HG02610 (cell line): ENCODE results near the gene RLN1.
"Not testable (repeated sequence)": the region's sequence is repeated elsewhere in the genome, so short reads cannot be mapped to it uniquely, and the experiment has no call there.

ENCODE experiments used
- ATAC-seq: cut with Tn5 transposase; IDR thresholded peaks from one replicate; pipeline ENCODE4 v1.9.1; 2021; ENCODE audit warnings: mild to moderate bottlenecking, moderate library complexity; ENCODE audit not compliant: unreplicated experiment

Gene RLN1

GRCh38 chr9:5326187-5326586 lies 13.5 kb downstream of the RLN1 start:
- no peak for ATAC-seq

GRCh38 chr9:5321601-5322000 lies 18.1 kb downstream of the RLN1 start:
- ATAC-seq: not testable (repeated sequence)

DNA sequence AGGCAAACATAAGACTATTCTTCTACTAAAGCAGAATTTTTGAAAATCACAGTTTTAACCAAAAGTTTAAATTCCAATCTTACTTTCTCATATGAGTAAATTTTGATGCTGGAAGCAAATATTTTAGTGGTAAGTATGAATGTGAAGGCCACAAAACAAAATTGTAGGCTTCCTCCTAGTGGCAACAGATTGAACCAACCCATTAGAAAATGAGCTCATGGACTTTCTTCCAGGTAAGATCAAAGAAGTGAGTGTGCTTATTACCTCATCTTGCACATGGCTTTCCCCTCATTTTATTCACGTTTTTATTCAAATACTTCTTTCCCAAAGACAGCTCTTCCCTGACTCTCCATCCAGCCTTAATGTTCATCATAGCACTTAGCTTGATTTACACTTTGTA lies 18.6 kb downstream of the RLN1 start:
- no peak for ATAC-seq

GRCh38 chr9:5316406-5316805 lies 23.3 kb downstream of the RLN1 start:
- ATAC-seq: not testable (repeated sequence)

GRCh38 chr9:5315187-5315923 lies 24.3 kb downstream of the RLN1 start:
- no peak for ATAC-seq

- ATAC-seq: no peak
Observed at GRCh38 chr9:5310851-5311250, 28.8 kb downstream of the RLN1 start.

GRCh38 chr9:5305741-5306140 lies 33.9 kb downstream of the RLN1 start:
- no peak for ATAC-seq

GRCh38 chr9:5303840-5304795 lies 35.6 kb downstream of the RLN1 start, which contains the start of gene RLN2:
Gene RLN2 (minus strand): TSS chr9:5304716. CDS start chr9:5304580, 136 bp downstream.
- ATAC-seq: peak; percentile 99

DNA sequence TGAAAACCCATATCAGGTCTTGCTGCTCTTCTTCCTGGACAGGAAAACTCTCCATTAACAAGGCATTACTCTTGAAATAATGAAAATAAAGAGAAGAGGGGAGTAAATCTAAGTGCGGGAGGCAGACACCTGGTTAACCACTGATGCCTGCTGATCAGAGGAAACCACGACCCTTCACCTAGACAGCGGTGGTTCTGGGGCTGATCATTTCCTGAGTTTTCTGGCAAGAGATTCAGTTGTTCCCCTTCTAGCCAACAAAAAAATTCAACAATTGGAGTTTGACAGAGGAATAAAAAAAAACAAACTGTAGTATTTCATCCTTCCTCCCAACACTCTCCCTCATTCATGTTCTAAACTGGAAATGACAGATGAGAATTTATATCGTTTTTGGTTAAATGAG lies 38.1 kb downstream of the RLN1 start:
- ATAC-seq: no peak

GRCh38 chr9:5292141-5292540 lies 47.5 kb downstream of the RLN1 start:
- no peak for ATAC-seq

- no peak for ATAC-seq
Observed at GRCh38 chr9:5288591-5288990, 51.1 kb downstream of the RLN1 start.

DNA sequence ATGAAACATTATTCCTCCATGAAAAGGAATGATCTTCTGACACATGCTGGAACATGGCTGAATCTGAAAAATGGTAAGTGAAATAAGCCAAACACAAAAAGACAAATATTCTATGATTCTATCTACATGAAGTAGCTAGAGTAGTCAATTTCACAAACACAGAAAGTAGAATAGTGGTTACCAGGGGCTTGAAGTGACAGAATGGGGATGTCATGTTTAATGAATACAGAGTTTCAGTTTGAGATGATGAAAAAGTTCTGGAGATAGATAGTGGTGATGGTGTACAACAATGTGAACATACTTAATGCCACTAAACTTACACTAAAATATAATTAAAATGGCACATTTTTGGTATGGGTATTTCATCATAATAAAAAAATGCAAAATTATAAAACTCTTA lies 53.4 kb downstream of the RLN1 start:
- no peak for ATAC-seq
